Caki2 (cell line): ENCODE measurements around the gene CLCN4. TPM values are rescaled to one million over a fixed set of nuclear protein-coding genes. Genes with fewer than 3 reads are reported as not detected.

Experiments
- DNase-seq: peaks from one replicate; pipeline ENCODE4 v3.0.0-alpha.2; 2015; ENCODE audit warnings: low read depth
- in situ Hi-C: cut with HindIII; loops from 2 replicates; pipeline ENCODE4 v1.10.0; 2016; ENCODE audit warnings: low sequenced_read_pairs, low pct_unique_long_range_greater_than_20kb, mixed read lengths
- total RNA-seq: library from RNA; depleted of rRNA; stranded (reverse); fragments of >200 nt; shearing (Covaris generic); gene quantifications from 2 replicates; pipeline ENCODE4 v1.2.3, GENCODE V29; 2014; ENCODE audit warnings: low replicate concordance; rRNA removed

The CLCN4 gene
- total RNA-seq, 1 experiment from 2014 or later, result 3.4 TPM

- in situ Hi-C loops, result no loop called here
Measured at GRCh38 chrX:10246846-10247245, 90.1 kb downstream of the CLCN4 start.

GRCh38 chrX:10254739-10255138, 98.0 kb downstream of the CLCN4 start:
- peak; percentile 31 for DNase-seq
- in situ Hi-C loops, result no loop called here

More at GRCh38 chrX:10246846-10247245, 90.1 kb downstream of the CLCN4 start:
- DNase-seq, result no peak

- in situ Hi-C loops, result no loop called here
- DNase-seq, result no peak
Measured at GRCh38 chrX:10259716-10260115, 102.9 kb downstream of the CLCN4 start.

- in situ Hi-C loops, result no loop called here
- no peak for DNase-seq
Measured at GRCh38 chrX:10265775-10266174, 109.0 kb downstream of the CLCN4 start.

- in situ Hi-C loops, result no loop called here
- DNase-seq, result no peak
Measured at GRCh38 chrX:10278716-10279115, 121.9 kb downstream of the CLCN4 start.

- in situ Hi-C loops, result no loop called here
- DNase-seq, result no peak
Measured at GRCh38 chrX:10280071-10280470, 123.3 kb downstream of the CLCN4 start.

GRCh38 chrX:10282490-10282889, 125.7 kb downstream of the CLCN4 start:
- no peak for DNase-seq
- in situ Hi-C loops, result no loop called here

GRCh38 chrX:10286195-10286594, 129.4 kb downstream of the CLCN4 start:
- in situ Hi-C loops, result no loop called here
- no peak for DNase-seq

Other genes with a start within 250 kb of the CLCN4 start
- not detected in 2 replicates for gene CLDN34, start 189.6 kb upstream of the CLCN4 start, total RNA-seq